GM03348 (cell line): ENCODE results near the gene SCYGR8.
"Not testable (repeated sequence)": the region's sequence is repeated elsewhere in the genome, so short reads cannot be mapped to it uniquely, and the experiment has no call there.

Experiments
- DNase-seq: peaks from one replicate; pipeline ENCODE4 v3.0.0; 2012; ENCODE audit warnings: low spot score

SCYGR8 gene

DNA sequence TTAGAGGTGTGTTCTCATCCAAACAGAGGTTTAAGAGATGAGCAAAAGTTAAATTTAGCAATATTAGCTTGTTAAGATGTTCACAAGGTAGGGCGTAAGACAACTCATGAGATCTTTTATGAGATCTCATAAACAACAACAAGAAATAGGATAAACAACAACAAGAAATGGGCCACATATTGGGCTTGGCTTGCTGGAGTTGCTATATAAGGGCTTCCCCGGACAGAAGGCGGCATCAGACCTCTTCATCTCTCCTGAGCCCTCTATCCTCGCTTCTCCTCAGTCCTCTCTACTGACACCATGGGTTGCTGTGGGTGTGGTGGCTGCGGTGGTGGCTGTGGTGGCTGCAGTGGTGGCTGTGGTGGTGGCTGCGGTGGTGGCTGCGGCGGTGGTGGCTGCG lies at the start of gene SCYGR8:
Gene SCYGR8 (plus strand): TSS at position 301 of the 400 bp plus-strand sequence. CDS start 0 bp downstream, at position 301.
- no peak for DNase-seq

DNA sequence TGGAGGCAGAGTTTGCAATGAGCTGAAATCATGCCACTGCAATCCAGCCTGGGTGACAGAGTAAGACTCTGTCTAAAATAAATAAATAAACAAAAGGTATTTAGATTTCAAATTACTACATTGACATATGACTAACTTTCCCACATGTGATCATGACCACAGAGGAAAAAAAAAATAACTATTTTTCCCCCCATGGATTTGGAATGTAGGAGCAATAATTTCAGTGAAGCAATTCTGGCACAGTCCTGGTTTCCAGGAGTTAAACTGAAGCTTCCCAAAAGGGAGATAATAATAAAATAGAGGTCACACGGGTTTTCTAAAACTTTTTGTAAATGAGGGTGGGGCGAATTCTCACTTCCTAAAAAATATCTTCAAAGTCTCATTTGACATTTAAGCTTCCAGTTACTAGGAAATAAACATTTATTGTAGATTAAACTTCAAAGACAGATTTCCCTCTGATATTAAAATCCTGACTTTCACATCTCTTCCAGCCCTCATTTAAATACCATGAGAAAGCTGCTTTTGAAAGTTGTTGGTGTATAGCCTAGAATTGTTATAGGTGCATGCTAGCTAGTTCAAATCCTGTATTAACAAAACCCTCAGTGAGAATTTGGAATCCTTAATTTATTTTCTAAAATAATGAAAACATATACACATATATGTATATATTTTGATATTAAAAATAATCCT lies 48.6 kb upstream of the SCYGR8 start:
- no peak for DNase-seq

GRCh38 chr2:227701556-227701955 lies 44.1 kb upstream of the SCYGR8 start:
- DNase-seq: no peak

DNA sequence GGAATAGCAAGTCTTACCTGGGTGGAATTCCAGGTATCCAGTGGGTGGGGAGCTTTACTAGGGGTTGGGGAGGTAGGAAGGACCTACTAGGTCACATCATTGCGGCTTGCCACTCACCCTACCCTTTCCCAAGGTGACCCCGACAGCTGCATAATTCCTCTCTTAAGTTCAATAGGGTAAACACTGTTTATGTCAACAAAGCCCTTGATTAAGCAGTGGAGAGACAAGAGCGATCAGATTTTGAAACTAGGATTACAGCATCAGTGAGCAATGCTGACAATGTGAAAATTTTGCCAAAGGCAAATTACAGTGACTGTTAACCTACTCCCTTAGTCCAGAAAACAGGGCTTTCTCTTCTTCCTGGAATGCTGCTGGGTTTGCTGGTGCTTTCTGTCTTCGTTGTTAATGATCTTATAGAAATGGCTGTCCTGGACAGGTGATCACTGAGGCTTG lies 42.4 kb upstream of the SCYGR8 start:
- DNase-seq: peak; percentile 48

- no peak for DNase-seq
Observed at GRCh38 chr2:227703961-227704360, 41.7 kb upstream of the SCYGR8 start.

GRCh38 chr2:227706859-227707258 lies 38.8 kb upstream of the SCYGR8 start:
- DNase-seq: no peak

- no peak for DNase-seq
Observed at GRCh38 chr2:227707390-227707789, 38.3 kb upstream of the SCYGR8 start.

DNA sequence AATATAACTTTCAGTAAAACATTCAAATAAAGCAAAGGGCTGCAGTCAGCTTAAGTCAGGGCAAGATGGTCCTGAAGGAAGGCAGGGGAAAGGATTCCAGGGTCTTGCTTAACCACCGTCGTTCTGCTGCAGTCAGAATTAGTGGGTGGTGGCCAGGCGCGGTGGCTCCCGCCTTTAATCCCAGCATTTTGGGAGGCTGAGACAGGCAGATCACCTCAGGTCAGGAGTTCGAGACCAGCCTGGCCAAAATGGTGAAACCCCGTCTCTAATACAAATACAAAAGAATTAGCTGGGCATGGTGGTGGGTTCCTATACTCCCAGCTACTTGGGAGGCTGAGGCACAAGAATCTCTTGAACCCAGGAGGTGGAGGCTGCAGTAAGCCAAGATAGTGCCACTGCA lies 34.7 kb upstream of the SCYGR8 start:
- DNase-seq: no peak

DNA sequence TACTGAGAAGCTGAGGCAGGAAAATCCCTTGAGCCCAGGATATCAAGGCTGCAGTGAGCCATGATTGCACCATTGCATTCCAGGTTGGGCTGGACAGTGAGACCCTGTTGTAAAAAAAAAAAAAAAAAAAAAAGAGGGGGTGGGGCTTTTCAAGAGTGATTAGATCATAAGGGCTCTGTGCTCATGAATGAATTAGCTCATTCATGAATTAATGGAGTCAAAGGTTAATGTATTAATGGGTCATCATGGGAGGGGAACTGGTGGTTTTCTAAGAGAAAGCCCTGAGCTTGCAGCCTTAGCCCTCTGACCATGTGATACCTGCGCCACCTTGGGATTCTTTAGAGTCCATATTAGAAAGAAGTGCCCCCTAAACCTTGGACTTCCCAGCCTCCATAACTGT lies 32.4 kb upstream of the SCYGR8 start:
- no peak for DNase-seq

GRCh38 chr2:227716501-227716900 lies 29.2 kb upstream of the SCYGR8 start:
- DNase-seq: no peak

DNA sequence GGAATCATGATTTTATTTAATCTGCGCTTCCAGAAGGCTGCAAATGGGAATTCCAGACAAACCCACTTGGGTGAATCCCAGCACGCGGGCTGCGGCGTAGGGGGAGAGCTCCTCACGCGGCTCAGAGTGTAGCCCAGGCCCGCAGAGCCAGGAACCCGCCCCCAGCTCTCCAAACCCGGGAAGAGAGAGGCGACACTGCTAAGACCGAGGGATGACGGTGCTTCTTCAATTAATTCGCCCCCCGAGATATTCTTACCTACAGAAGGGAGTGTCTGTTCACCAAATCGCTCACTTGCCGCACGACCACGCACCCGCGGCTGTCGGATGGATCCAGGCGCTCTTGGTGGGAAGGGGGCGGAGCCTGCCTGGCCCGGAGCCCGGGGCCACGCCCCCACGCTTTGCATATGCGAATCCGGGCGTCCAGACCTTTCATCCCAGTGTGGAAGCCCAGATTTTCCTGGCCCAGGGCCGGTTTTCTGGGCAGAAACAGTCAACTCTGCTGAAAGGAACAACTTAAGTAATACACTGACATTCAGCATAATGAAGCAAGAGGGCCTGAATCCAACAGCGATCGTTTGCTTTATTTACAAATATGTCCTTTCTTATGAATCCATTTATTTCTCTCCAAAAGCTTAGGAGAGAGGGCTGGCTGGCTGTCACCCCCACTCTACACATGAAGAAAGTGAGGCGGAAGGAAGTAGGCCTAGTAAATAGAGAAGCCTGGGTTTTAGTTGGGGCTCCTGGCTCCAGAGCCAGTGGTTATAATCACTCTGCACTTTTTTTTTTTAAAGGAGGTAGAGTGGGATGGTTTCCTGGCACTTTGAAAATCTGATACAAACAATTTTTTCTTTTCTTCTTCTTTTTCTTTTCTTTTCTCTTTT lies 27.8 kb upstream of the SCYGR8 start, which contains the start of gene SLC19A3:
Gene SLC19A3 (minus strand): TSS at position 342 of the 881 bp plus-strand sequence. CDS start 15,710 bp downstream, outside the sequence.
- DNase-seq: peak; percentile 86

DNA sequence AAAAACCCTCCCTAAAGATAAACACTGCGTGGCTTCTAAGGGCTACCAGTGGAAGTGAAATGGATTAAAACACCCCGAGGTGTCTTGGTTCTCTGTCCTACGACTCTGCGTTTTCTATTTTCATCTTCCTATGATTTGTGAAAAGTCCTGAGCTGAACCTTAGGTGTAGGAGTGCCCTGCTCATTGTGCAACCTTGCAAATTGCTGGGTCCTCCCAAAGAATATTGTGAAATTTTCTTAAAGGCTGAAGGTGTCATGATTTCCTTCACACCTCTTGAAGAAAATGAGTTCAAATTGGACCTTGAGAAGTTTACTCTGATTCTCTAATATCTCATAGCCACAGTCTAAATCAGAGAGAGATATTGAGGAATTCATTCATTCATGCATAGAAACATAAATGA lies 26.1 kb upstream of the SCYGR8 start:
- DNase-seq: no peak

- DNase-seq: no peak
Observed at GRCh38 chr2:227720680-227721079, 25.0 kb upstream of the SCYGR8 start.

- DNase-seq: not testable (repeated sequence)
Observed at GRCh38 chr2:227722821-227723220, 22.9 kb upstream of the SCYGR8 start.

DNA sequence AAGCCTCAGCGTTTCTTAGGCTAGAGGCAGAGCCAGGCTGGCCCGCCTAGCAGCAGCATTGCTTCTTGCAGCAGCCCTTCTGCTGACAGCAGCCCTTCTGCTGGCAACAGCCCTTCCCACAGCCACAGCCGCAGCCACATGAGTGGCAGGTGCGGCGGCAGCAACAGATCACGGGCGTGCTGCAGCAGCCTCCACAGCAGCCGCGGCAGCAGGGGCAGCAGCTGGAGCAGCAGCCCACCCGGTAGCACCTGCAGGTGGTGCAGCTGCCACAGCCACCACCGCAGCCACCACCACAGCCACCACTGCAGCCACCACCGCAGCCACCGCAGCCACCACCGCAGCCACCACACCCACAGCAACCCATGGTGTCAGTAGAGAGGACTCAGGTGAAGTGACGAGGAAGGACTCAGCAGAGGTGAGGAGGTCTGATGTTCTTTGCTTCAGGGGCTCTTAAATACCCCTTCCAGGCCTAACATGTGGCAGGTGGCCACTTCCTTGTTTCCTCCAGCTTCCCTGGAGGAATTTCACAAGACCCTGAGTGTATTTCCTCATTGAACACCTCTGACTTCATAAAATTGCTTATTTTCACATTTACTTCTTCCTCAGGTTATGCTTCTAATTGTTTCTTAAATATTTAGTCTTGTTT lies 21.2 kb upstream of the SCYGR8 start, which contains the start of gene SCYGR6:
Gene SCYGR6 (minus strand): TSS at position 364 of the 646 bp plus-strand sequence. CDS start 0 bp downstream, at position 364.
- no peak for DNase-seq

DNA sequence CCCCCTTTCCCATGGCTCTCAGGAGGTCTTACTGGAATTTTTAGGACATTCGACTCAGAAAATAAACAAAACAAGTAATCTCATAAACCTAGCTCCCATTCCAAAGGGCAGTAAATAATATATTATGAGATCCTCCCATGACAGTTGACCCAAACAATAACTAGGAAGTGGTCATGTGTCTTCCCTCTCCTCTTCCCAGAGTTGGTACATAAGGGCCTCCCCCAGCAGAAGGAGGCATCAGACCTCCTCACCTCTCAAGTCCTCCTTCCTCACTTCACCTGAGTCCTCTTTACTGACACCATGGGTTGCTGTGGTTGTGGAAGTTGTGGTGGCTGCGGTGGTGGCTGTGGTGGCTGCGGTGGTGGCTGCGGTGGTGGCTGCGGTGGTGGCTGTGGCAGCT lies 17.7 kb upstream of the SCYGR8 start, which contains the start of gene SCYGR7:
Gene SCYGR7 (plus strand): TSS at position 301 of the 400 bp plus-strand sequence. CDS start 0 bp downstream, at position 301.
- no peak for DNase-seq

DNA sequence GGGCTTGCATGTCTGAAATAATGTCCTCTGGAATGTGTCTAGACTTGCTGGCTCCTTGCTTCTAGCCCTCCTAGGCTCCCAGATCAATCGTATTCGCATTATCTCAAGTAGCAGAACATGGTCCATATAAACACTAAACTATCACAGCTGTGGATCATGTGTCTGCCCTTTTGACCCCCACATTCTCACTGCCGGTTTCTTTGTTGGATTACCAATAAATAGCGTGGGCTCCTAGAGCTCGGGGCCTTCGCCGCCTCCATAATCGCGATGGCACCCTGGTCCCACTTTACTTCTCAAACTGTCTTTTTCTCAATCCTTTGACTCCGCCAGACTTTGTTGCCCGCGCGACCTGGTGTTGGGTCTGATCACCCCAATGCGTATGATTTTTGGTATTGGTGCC lies 6.3 kb upstream of the SCYGR8 start:
- no peak for DNase-seq

GRCh38 chr2:227740705-227741104 lies 5.0 kb upstream of the SCYGR8 start:
- DNase-seq: not testable (repeated sequence)

- DNase-seq: no peak
Observed at GRCh38 chr2:227748079-227748478, 2.4 kb downstream of the SCYGR8 start.

GRCh38 chr2:227756261-227756660 lies 10.6 kb downstream of the SCYGR8 start:
- DNase-seq: not testable (repeated sequence)

GRCh38 chr2:227759411-227760118 lies 13.9 kb downstream of the SCYGR8 start:
- no peak for DNase-seq
